Right lung (tissue), 5 donors: ENCODE data around the gene ZCCHC14. TPM values are rescaled to one million over a fixed set of nuclear protein-coding genes. Genes with fewer than 3 reads are reported as not detected.

Experiments used
- DNase-seq, 2 donors: peaks; one replicate each; pipeline ENCODE4 v3.0.0-alpha.2; 2013
- polyA plus RNA-seq, 5 donors: library from polyadenylated mRNA; unstranded; fragments of 120-200 nt; gene quantifications; one replicate each; pipeline versions ENCODE4 v1.2.1 to v1.2.3, GENCODE V29; 2013; ENCODE audit warnings: inconsistent platforms in 1 of 5, low replicate concordance in 1 of 5; ENCODE audit not compliant: insufficient read length in 5 of 5, insufficient read depth in 1 of 5

The ZCCHC14 gene
- polyA plus RNA-seq, 5 donors = 24.3 to 32.2 (median 29.2) TPM

DNA sequence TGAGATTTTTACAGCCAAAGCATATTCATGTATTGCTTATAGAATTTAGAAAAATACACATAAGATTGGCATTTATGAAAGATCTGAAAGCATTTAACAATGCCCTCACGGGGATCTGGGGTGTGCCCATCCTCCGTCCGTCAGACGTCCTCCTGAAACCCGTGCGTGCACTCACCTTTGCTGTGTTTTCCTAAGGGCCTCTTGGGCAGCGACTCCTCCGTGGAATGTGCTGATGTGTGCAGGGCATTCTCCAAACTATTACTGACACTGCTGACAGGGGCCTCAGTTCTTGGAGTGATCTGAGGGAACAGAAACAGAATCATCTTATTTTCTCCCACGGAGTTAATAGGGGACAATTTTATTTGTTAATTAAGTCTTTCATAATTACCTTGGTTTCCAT, 33.0 kb downstream of the ZCCHC14 start:
- DNase-seq = no peak

DNA sequence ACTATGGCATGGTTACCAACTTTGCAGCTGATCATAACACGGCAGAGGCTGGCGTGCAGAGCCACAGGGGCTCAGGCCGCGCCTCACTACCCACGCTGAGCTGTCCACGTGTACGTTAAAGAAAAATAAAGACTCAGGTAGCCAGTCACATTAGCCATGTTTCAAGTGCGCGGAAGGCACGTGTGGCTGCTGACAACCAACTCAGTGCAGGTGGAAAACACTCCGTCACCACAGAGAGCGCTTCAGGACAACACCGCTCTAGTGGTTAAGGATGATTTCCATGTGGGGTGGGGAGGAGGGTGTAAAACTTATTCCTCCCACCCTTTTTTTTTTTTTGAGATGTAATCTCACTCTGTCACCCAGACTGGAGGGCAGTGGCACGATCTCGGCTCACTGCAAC, 33.8 kb downstream of the ZCCHC14 start:
- DNase-seq = no peak

DNA sequence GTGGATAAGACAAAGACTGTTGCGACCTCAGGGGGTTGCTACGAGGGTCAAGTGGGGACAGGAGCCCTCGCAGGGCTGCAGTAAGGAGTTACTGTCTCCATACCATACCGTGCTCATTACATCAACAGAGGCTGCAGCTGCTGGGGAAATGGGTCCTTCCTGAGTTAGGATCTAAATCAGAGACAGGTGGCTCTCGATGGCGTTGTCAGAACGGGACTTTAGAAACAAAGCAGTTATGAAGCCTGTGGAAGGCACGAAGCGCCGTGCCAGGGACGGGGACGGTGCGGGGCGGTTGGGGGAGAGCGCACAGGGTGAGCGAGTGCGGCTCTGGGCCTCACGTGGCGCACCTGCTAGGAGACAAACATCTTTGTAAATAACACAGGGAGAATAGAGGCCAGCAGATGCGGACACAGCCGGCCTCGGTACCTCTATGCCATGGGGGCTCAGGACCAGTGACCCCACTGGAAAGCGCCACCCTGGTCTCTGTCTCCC, 34.4 kb downstream of the ZCCHC14 start:
- DNase-seq = no peak

DNA sequence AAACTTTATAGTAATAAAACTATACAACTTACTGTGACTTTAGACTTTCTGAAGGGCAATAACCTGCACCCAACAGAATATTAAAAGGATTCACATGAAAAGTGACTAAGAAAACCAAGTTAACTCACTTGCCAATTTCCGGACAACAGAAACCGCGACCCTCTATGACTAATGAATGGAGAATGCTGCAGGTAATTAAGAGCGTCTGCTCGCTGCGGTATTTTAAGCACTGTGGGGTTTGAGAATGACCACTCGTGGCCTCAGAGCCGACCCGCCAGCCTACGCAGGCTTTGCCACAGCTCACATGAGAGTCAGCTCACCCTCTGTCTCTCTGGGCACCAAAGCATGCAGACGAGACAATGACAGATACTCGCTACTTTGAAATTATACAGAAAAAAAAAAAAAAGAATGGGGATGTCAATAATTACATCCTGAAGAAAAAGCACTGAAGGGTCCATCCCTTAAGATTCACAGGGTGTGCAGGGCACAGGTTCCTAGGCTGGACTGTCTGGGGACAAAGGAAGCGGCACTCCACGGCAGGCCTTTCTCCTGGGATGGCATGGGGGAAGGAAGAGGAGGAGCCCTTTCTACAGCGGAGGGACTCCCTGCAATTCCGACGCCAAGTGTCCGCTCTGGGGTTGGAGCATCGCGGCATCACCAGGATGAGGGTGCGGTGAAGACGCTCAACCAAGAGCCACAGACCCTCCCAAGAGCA, 35.0 kb downstream of the ZCCHC14 start:
- no peak for DNase-seq

DNA sequence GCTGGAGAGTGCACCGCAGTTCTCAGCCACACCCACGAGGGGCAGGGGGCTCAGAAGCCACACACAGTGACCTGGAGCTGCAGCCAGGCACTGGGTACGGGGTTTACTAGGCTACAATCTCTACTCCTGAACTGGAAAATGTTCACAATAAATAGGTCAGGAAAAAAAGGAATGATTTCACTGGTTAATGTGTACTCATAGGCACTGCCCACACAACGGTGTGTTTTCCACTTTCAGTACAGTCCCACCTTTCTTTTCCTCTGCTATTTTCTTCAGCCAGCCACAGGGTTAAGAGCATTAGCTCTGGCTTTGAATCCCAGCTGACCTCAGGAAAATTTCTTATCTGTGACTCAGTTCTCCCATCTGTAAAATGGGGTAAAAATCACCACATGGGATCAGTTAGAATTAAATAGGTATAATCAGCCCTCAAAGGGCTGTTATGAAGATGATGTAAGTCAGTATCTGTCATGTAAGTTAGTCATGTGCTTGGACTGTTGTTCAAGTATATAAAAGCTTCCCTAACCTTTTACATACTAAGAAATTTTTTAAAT, 35.7 kb downstream of the ZCCHC14 start:
- DNase-seq = no peak

DNA sequence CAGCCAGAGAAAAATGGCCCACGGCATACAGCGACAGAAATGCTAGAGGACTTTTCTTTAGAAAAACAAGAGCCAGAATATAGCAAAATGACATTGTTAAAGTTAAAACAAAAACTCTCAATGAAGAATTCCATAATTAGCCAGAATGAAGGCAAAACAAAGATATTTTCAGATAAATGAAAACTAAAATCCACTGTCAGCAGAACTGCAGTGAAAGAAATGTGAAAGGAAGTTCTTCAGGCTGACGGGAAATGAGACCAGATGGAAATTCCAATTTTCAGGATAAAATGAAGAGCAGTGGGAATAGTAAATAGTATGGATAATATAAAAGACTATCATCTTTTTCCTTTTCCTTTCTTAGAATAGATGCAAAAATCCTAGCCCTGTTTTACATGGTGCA, 38.4 kb downstream of the ZCCHC14 start:
- no peak for DNase-seq

DNA sequence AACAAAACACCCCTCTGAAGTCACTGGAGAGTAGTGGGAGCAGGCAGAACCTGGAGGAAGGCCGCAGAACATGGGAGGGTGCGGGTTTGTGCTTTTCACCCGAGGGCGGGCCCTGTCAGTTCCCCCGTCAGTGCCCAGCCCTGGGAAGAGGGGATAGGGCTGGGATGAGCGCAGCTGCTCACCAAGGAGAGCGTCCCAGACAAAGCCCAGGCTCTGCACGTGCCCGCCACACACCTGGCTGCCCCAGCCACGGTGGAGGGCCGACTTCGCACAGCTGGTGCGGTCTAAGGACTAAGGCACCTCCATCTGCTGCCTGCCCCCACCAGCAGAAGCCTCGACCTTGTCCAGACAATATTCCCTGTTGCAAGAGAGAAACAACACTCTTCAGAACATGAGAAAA, 39.5 kb downstream of the ZCCHC14 start:
- no peak for DNase-seq

DNA sequence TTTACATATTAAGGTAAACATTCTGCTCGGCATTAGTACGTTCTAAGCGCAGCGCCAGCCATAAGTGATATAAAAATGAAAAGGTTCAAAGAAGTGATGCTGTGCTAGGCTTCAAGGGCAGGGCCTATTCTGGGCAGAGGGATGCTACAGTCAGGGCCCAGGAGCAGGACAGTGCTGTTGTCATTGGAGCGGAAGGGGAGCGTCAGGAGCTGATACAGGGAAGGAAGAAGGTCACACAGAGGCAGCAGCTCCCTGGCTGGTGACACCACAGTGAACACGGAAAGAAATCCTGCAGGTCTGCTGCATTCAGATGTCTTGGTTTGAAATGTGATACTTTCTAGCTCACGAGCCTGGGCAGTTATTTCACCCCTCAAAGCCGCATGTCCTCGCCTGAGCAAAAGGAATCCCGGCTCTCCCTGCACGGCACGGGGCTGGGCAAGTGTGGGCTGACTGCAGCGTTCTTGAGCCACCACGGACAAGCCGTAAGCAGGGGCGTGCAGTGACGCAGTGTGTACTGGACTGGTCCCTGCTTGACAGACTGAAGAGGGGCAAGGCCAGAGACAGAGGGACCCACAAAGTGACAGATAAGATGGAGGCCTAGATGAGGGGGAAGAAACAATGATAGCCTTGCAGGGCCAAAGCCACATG, 41.1 kb downstream of the ZCCHC14 start:
- no peak for DNase-seq

DNA sequence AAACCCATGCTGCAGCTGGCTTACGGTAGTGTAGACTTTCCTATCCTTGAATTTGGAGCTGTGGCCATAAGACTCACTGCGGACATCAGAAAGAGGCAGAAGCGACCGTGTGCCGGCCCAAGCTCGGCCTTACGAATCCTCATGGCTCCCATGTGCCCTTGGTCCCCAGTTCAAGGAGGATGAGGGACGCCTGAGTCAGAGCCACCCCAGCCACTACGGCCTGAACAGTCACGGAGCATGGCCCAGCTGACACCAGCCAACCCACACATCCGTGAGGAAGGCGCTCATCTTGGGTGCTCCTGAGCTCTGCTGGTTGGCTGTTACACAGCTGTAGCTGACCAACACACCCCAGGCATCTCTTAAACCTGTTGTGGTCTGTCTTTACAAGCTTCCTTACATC, 44.0 kb downstream of the ZCCHC14 start:
- DNase-seq = no peak

DNA sequence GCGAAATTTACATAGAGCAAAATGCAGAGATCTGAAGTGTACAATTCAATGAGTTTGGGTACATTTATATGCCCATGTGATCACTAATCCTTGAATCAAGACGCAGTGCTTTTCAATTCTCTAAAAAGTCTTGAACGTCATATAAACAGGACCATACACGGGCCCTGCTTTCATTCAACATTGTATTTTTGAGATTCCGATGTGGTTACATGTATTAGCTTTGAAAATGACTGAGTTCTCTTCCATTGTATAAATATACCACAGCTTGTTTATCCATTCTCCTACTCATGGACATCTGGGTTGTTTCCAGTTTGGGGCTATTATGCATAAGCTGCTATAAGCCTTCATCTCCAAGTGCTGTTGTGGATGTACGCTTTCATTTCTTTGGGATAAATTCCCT, 45.5 kb downstream of the ZCCHC14 start:
- DNase-seq = no peak

DNA sequence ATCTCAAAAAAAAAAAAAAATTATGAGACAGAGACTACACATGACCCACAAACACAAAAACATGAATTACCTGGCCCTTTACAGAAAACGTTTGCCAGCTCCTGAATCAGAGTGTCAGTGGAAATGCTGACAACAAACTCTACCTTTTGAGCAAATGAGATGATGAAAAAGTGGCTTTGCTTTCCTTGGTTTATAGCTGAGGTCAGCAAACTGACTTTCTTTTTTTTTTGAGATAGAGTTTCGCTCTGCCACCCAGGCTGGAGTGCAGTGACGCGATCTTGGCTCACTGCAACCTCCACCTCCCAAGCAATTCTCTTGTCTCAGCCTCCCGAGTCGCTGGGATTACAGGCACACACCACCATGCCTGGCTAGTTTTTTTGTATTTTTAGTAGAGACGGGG, 46.3 kb downstream of the ZCCHC14 start:
- no peak for DNase-seq

DNA sequence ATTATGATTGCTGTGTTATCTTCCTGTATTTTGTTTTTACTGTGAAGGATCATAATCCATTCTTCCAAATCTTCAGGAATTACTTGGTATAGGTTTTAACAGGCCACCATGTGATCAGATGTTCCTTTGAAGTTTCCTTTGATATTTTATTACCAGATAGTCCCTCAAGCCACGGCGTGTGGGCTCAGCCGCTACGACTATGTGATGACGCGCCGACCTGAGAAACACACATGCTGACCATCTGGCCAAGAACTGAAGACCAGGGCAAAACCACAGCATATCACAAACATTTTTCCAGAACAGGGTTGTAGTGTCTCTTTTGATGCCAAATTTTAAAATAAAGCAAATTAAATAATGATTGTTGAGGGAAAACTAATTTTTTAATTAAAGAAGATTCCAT, 47.3 kb downstream of the ZCCHC14 start:
- no peak for DNase-seq

DNA sequence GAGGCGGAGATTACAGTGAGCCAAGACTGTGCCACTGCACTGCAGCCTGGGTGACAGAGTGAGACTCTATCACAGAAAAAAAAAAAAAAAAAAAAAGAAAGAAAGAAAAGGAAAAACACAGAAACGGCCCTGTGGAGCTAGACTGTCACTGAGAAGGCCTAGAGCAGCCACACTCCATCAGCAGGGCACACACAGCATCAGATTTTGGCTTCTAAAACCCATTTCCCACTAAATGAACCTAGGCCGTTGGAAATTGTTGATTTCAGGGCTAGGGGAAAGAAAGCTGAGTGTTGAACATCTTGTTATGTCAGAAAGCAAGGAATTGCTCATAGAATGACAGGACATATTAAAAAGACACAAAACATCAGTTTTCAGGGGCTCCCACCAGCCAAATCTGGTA, 48.9 kb downstream of the ZCCHC14 start:
- no peak for DNase-seq

DNA sequence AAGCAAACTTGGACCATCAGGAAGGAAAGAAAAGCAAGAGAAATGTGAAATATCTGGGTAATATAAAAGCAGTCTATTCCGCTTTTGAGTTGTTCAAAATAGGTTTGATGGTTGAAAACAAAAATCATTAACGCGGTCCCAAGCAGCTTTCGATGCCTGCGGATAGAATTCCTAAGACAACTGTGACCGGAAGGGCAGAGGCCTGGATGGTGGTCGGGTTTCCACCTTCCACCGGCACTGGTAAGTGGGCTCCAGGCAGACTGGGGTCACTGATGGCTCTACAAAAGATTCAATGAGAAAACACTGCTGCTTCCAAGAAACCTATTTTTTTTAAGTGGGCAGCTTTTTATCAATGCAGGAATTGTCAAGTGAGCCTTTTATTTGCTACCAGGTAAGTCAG, 49.8 kb downstream of the ZCCHC14 start:
- no peak for DNase-seq

DNA sequence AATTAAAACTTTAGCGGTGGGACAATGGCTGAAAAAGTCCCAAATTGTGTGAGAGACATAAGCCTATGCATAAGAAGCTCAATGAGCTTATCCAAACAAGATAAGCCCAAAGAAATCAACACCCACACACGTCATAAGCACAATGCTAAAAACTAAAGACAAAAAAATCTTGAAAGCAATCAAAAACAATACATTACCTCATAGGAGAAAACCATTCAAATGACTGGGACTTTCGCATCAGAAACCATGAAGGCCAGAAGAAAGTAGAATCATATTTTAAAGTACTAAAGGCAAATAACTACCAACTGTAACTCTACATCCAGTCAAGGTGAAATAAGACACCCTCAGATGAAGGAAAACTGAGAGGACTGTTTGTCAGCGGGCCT, 50.2 kb downstream of the ZCCHC14 start:
- DNase-seq = no peak

DNA sequence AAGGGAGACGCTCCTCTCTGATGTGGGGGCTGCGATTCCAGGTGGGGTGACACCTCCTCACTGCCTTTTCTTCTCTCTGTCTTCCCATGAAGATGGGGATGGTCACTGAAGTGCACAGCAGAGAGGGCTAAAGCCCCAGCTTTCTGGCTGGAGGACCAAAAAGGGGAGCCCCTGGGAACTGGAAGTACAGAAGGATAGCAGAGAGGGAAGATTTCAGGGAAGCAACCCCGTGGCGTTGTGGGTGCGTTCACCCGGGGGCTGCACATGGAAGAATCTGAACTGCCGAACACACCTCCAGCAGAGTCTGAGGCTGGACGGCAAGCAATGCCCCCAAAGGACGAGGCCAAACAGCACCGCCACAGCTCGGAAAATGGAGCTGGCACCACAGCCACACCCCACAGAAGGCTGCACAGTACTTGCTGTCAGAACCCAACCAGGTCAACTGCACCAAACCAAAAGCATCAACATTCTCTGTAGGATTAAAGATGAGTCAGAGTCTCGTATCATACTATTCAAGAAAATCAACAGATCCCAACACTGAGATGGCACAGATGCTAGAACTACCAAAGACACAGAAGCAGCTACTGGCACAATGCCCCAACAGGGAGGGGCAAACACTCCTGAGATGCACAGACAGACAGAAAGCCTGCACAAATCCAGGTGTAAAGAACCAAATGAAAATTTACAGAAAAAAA, 50.8 kb downstream of the ZCCHC14 start:
- DNase-seq = no peak

DNA sequence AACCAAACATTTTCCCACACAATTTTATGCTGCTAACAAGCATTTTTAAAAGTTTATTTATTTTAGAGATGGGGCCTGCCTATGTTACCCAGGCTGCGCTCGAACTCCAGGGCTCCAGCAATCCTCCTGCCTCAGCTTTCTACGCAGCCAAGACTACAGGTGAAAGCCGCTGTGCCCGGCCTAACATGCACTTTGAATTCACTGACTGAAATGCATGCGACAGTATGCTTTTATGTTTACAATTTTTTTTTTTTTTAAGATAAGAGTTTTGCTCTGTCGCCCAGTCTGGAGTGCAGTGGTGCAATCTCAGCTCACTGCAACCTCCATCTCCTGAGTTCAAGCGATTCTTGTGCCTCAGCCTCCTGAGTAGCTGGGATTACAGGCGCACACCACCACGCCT, 52.9 kb downstream of the ZCCHC14 start:
- no peak for DNase-seq

DNA sequence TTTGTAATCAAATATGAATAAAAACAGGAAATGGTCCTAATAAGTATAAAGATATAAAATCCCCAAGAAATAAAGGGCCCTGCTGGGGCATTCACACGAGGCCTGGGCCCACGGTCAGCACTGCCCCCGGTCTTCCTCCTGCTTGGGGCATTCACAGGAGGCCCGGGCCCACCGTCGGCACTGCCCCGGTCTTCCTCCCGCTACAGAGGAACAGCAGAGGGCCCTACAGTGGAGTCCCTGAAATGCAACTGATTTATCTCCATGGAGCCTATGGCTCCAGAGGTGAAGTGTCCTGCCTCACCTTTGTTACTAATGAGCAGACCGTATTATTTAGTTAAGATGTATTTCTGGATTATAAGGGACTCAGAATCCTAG, 54.2 kb downstream of the ZCCHC14 start:
- DNase-seq = no peak

DNA sequence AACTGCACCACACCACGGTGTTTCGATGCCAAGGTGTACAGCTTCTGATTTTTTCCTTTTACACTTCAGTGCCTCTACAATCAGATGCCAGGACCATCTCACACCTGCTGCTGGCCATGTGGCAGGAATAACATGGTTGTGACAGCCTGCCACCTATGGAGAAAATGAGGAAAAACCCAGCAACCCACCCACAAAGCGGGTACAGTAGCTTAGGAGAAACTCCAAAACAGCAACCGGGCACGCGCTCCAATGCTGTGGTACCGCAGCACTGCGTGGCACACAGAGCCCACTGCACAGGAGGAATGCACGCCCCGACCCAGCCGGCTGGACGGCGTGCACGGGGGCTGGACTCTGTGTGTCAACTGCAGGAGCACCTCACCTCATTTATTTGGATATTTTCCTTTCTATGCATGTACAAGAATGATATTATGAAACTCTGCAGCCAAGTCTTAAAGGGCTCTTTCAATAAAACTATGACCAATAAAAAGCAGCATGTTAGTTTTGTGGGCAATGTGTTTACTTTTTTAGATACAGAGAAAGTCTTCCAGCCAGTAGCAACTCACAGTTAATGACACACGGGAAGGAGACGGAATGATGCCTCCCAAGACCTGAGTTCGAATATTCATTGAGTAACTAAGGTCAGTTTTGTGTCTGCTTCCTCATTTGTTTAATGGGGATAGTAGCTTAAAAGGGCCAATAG, 54.8 kb downstream of the ZCCHC14 start:
- no peak for DNase-seq

DNA sequence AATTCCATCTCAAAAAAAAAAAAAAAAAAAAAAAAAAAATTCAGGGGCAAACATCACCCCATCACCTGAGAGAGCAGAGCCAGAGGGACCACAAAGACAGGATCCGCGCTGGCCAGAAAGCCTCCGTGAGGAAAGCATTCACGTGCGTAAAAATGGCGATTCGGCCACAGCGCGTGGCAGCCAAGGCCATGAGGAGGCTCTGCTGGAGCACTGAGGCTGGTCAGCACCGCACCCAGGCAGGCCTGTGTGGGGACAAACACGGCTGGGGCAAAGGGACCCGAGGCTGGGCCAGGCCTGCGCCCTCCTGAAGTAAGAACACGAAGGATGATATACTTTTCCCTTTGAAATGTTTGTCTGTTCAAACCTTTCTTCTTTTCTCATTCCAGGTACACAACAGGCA, 55.5 kb downstream of the ZCCHC14 start:
- DNase-seq = no peak

DNA sequence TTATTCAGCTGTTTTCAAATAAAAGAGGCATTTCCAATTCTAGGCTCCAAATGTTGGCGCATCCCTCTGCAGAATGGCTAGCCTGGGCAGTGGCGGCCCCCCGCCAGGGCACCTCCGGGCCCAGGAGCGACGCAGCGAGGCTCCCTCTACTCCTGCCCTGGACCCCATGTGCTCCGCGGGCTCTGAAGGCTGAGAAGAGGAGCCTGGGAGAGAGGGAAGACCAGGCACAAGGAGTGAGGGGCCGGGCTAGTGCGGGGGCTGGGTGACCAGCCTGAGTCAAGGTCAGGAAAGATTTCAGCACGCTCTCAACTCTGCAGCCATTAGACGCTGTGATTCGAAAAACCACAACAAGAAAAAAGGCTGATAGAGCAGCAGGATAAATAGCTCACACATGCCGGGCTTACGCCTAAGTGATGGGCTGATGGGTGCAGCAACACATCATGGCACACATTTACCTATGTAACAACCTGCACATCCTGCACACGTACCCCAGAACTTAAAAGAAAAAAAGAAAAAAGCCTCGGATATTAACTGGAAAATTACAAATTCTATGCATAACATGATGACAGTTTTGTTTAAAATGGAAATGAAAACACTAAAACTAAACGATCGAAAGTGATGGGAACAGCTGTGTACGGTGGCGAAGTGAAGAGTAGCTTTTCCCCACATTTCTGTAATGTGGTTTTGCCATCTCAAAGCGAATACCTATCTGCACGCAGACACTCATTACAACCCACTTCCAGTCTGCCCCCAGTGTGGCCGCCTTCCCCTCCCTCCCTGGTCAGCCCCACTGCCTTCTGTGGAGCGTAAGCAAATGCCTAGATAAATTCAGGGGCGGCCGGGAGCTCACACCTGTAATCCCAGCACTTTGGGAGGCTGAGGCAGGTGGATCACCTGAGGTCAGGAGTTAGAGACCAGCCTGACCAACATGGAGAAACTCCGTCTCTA, 56.3 kb downstream of the ZCCHC14 start:
- DNase-seq = no peak
